Inferior parietal cortex (tissue), 1 donor: ENCODE data around the gene AHCYL2.
"Not testable (repeated sequence)": the region's sequence is repeated elsewhere in the genome, so short reads cannot be mapped to it uniquely, and the experiment has no call there.

Experiments used
- DNase-seq: peaks from one replicate; pipeline ENCODE4 v3.0.0-alpha.2; 2016; ENCODE audit errors: extremely low spot score

AHCYL2 gene

GRCh38 chr7:129351320-129351719 lies 126.5 kb downstream of the AHCYL2 start:
- DNase-seq = no peak

- not testable (repeated sequence) for DNase-seq
Measured at GRCh38 chr7:129353104-129353503, 128.3 kb downstream of the AHCYL2 start.

- no peak for DNase-seq
Measured at GRCh38 chr7:129354428-129355157, 129.8 kb downstream of the AHCYL2 start.

GRCh38 chr7:129356176-129356575 lies 131.3 kb downstream of the AHCYL2 start:
- DNase-seq = no peak

GRCh38 chr7:129359176-129359575 lies 134.3 kb downstream of the AHCYL2 start:
- DNase-seq = no peak

GRCh38 chr7:129359638-129360037 lies 134.8 kb downstream of the AHCYL2 start:
- no peak for DNase-seq

- no peak for DNase-seq
Measured at GRCh38 chr7:129361771-129362170, 136.9 kb downstream of the AHCYL2 start.

- no peak for DNase-seq
Measured at GRCh38 chr7:129362496-129362895, 137.7 kb downstream of the AHCYL2 start.

GRCh38 chr7:129367349-129367699 lies 142.5 kb downstream of the AHCYL2 start:
- no peak for DNase-seq

GRCh38 chr7:129367700-129368388 lies 143.0 kb downstream of the AHCYL2 start:
- peak; percentile 87 for DNase-seq

GRCh38 chr7:129368389-129368986 lies 143.7 kb downstream of the AHCYL2 start:
- no peak for DNase-seq

GRCh38 chr7:129369447-129369846 lies 144.6 kb downstream of the AHCYL2 start:
- DNase-seq = not testable (repeated sequence)

GRCh38 chr7:129370812-129371211 lies 146.0 kb downstream of the AHCYL2 start:
- no peak for DNase-seq

- no peak for DNase-seq
Measured at GRCh38 chr7:129371487-129371886, 146.7 kb downstream of the AHCYL2 start.

GRCh38 chr7:129373651-129374428 lies 149.0 kb downstream of the AHCYL2 start:
- no peak for DNase-seq

GRCh38 chr7:129375141-129375938 lies 150.5 kb downstream of the AHCYL2 start:
- no peak for DNase-seq

- DNase-seq = no peak
Measured at GRCh38 chr7:129376076-129376777, 151.4 kb downstream of the AHCYL2 start.

- no peak for DNase-seq
Measured at GRCh38 chr7:129376778-129377700, 152.2 kb downstream of the AHCYL2 start.

GRCh38 chr7:129381710-129382484 lies 157.1 kb downstream of the AHCYL2 start:
- no peak for DNase-seq
